Astrocyte of the cerebellum (primary cell): ENCODE results near the gene NHSL1.

Source experiments
- DNase-seq: peaks from one replicate; pipeline ENCODE4 v3.0.0-alpha.2; 2011; ENCODE audit warnings: low read depth
- H3K4me3 ChIP-seq: 2 replicates; pipeline ENCODE4 v1.5.1; 2011; ENCODE audit warnings: mild to moderate bottlenecking, low read depth, low read length, moderate library complexity
- CTCF ChIP-seq: IDR thresholded peaks from 2 replicates; pipeline ENCODE4 v1.5.1; 2012; ENCODE audit warnings: low read length, low read depth, moderate library complexity, mild to moderate bottlenecking; ENCODE audit errors: missing control alignments
- in situ Hi-C: cut with HindIII; loops from 2 replicates; pipeline ENCODE4 v1.10.0; 2017; ENCODE audit warnings: low sequenced_read_pairs

NHSL1 gene

GRCh38 chr6:138443979-138444378 lies 55.3 kb downstream of the NHSL1 start:
- H3K4me3 ChIP-seq: no peak overlapping the region
- DNase-seq: no peak
- in situ Hi-C loops: no loop called here
- no peak for TF ChIP-seq CTCF

DNA sequence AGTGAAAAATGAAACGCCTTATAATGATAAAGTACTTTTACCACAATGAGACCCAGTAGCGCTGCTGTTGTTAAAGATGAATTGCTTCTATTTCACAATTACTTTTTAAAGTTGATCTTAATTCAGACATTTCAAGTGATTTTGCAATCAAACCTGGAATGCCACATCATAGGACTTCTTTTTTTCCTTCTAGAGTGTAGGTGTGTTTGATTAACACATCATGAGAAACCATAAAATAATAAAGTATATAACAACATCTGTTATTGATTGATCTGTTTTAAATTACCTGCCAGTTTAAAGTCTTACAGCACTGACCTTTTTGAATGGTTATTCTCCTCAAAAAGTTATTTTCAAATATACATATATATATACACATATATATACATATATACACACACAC lies 56.6 kb downstream of the NHSL1 start:
- in situ Hi-C loops: no loop called here
- no peak for TF ChIP-seq CTCF
- no peak overlapping the region for H3K4me3 ChIP-seq
- DNase-seq: no peak

DNA sequence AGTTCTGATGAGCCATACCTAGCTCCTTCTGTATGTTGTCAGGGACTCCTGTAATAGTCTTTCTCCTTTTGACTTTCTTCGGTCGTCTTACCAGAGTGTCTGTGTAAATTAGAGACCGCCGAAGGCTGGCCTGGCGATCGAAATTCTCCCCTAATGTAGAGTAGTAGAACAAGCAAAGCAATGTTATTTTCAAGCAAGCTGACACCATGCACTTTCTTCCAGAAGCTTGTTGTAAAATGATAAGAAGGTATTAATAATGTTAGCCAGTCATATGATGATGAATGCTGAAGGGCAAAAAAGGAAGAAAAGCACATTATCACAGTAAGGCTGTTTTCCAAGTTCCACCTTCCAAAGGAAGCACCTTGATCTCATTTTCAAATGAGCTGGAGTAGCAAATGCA lies 57.3 kb downstream of the NHSL1 start:
- H3K4me3 ChIP-seq: no peak overlapping the region
- no peak for DNase-seq
- in situ Hi-C loops: no loop called here
- no peak for TF ChIP-seq CTCF

- no peak for DNase-seq
- in situ Hi-C loops: no loop called here
- no peak for TF ChIP-seq CTCF
- no peak overlapping the region for H3K4me3 ChIP-seq
Observed at GRCh38 chr6:138440758-138441357, 58.4 kb downstream of the NHSL1 start.

GRCh38 chr6:138440296-138440695 lies 59.0 kb downstream of the NHSL1 start:
- DNase-seq: no peak
- no peak for TF ChIP-seq CTCF
- no peak overlapping the region for H3K4me3 ChIP-seq
- in situ Hi-C loops: no loop called here

- DNase-seq: no peak
- H3K4me3 ChIP-seq: no peak overlapping the region
- no peak for TF ChIP-seq CTCF
- in situ Hi-C loops: no loop called here
Observed at GRCh38 chr6:138439546-138439945, 59.7 kb downstream of the NHSL1 start.
